T-helper 9 cell (primary cell): ENCODE results near the gene MAN1A2.

ENCODE experiments used
- DNase-seq: peaks from one replicate; pipeline ENCODE4 v3.0.0-alpha.2; 2020

The MAN1A2 gene

DNA sequence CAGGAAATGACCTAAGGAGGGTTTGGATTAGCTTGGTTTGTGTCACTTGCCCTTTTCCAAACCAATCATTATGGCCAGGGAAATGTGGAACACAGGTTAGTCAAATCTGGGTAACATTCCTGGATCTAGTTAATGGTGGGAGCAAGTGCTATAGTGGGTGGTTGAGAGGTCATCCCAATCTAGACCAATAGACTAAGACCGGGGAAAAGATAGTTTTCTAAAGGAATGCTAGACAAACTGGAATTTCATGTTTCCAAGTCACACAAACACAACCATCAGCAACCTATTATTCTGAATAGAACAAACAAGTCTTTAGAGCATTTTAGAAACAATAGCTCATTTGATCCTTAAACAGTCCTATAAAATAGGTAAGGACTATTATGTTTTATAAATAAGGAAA lies 4.3 kb upstream of the MAN1A2 start:
- DNase-seq: no peak

DNA sequence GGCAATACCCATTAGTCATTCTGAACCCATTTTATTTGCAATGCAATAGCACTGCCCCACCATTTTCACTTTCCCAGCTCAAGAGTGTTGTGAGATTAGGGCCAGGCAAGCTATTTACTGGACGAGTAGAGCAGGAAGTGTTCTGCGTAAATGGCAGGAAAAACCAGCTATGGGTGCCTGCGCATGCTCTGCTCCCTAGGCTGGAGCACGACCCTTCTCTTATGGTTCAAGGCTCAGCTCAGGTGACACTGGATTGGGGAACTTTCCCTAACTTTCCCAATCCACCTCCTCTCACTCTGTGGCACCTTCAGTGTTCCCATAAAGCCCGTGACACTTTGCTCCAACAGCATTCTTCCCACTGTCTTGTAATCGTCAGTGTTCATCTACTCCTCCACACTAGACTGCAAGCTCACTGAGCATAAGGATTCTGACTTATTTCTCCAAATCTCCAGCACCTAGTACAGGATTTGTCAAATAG lies 3.6 kb upstream of the MAN1A2 start:
- no peak for DNase-seq

DNA sequence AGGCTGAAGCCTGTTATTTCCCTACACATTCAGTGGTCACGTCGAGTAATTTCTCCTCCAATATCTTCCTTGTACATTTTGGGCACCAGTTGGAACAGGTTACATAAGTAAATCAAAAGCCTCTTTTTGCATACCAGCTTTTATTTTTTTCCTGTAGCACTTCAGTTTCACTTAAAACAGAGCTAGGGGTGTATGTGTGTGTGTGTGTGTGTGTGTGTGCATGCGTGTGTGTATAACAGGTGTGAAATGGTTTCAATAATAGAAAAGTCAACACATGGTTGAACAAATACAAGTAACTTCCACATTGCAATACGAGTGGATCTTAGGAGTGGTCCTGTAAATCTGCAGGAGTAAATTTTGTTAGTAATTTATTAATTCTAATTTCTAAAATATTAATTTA lies 3.0 kb upstream of the MAN1A2 start:
- DNase-seq: no peak

DNA sequence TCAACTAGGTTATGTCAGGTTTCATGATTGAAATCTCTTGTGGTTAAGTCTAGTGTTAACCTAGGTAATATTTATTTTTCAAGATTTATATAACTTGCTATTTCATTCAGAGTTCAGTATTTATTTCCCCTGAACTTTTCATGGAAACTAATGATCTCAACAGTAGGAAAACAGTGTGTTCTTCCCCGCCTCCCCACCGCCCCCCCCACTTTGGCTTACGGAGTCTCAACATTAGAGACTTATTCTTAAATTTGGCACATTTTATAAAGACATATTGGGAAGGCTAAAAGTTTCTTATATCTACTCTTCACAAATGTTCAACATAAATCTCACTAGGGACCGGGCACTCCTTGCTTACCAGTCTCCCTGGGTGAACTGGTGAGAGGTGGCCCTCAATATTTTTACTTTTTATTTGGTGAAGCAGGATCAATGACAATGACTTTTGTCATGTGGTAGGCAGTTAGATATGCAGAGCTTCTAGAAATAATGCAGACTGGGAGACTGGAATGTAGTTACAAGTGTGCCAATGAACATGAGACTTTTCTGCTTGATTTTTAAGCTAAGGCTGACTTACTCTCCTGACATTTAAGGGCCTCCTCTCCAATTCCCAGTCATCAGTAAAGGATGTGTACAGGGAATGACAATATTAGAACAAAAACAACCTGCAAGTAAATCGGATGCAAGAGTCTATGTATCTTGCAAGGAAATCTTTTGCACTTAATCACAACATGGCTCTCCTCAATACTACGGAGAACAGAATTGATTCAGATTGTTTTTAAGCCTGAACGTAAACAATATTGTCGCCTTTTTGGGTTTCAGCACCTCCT lies 1.7 kb upstream of the MAN1A2 start:
- no peak for DNase-seq

DNA sequence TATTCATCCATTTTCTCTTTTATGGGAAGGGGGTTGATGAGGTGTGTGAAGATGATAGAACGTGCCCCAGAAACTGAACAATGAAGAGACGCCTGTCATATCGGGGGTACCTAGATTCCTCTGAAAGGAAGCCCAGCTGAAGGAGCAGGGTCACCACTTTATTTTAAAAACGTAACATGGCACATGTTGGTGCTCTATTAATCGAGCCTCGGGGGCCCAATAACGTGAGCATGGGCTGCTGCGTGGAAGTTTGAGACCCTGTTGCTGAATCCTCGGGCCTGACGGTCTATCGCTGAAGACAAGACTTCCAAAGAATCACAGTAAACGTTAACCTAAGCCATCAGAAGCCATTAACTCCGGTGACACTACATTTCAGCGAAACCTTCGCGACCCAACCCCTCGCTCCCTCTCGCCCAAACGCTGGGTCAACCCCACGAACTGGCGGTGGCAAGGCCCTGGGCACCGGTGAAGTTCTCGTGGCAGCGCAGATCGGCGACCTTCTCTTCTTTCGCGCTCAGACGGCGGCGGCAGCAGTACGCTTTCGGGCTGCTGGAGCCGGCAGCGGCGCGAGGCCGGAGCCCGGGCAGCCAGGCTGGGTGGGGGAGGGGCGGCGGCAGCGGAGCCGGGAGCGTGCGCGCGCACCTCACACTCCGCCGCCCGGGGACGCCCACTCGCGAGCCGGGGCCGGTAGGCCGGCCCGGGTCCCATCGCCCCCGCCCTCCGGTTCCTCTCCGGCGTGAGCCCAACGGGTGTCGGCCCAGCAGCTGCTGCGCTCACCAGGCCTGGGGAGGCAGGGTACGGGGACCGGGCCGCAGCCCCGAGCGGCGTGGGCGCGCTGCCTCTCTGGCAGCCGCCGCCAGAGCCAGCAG lies 838 bp upstream of the MAN1A2 start:
- DNase-seq: peak; percentile 83

DNA sequence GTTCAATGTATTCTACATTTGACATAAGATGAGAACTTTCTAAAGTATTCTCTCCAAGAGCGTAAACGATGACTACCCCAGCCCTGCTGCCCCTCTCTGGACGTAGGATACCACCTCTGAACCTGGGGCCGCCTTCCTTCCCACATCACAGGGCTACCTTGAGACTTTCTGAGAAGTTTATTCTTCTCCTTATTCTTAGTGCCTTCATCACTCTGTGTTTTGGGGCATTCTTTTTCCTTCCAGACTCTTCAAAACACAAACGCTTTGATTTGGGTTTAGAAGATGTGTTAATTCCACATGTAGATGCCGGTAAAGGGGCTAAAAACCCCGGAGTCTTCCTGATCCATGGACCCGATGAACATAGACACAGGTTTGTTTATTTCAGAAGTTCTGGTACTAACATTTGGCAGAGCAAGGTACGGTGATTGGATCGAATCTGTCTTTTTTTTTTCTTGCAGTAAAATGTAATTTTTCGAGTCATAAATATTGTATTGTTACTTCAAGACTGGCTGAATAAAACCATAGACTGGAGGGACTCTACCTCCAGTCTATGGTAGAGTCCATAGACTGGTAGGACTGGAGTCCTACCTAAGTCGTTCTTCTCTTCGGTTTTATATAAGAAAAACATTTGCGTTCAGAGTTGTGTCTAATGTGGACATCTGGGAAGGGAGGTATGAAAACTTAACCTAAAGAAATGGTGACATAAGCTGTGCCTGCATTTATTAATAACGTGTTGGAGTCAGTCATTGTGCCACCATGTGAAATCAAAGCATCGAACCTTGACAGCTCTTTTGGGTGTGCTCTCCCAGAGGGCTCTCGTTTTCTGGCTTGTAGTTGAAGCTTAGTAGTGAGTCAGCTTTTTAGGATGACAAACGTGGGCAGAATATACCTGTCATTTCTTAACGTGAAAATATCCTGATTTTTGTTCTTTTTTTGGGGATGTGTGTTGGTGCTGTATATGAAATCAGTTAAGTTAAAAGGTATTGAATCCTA lies 1.2 kb downstream of the MAN1A2 start:
- DNase-seq: no peak

DNA sequence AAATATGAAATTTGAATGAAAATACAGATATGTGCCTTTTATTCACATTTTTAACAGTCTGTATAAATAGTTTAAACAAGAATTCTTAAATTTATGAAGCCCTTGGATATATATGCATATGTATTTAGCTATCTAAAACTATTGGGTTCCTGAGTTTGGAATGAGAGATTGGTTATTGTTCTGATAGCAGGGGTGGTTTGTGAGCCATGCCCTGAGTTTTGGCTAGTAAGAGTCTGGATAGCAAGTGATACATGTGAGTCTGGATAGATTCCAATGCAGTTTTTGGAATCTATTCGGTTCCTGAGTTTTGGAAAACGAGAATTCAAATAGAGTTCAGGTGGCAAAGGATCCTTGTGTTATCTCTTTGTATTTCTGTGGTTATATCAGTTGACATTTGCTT lies 2.8 kb downstream of the MAN1A2 start:
- DNase-seq: no peak

DNA sequence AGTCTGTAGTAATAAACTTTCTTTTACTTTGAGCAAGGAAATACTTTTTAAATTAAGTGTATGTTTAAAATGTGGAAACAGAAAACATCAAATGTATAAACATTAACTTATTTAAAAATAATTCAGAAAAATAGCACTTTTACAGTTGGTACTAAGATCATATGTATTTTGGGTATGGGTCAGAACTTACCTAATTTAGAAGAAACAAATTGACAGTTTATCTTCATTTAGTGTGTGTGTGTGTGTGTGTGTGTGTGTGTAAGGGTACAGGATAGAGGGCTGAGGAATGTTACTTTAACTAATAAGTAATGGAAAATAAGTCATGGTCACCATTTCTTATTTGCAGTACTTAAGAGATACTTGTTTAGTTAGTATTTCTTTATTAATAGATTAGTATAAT lies 3.3 kb downstream of the MAN1A2 start:
- DNase-seq: no peak

DNA sequence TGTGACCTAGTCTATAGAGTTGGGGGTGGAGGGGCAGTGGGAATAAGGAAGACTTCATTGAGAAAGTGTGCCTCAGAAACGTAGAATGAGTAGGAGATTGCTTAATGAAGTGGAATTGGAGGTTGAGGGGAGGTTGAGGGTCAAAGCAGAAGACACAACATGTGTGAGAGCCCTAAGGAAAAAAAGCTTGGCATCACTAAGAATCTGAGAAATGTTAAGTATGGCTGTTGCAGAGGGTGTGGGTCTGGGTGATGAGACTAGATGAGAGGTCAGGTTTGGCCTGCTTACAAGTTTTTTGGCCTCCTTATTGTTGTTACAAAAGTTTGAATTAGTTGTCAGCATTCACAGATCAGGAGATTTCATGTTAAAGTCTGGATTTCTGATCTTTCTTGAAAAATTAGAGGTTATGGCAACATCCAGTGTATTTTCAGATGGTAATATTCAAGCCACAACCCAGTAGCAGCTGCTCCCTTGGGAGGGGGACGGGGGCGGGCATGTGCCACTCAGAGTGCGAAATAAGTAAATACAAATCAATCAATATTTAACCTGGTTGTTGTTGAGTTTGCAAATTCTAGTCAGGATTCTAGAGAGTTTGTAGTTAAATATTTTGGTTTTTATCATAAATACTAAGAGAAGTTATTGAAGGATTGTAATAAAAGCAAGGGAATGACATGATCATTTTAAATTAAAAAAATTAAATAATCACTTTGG lies 4.3 kb downstream of the MAN1A2 start:
- no peak for DNase-seq

DNA sequence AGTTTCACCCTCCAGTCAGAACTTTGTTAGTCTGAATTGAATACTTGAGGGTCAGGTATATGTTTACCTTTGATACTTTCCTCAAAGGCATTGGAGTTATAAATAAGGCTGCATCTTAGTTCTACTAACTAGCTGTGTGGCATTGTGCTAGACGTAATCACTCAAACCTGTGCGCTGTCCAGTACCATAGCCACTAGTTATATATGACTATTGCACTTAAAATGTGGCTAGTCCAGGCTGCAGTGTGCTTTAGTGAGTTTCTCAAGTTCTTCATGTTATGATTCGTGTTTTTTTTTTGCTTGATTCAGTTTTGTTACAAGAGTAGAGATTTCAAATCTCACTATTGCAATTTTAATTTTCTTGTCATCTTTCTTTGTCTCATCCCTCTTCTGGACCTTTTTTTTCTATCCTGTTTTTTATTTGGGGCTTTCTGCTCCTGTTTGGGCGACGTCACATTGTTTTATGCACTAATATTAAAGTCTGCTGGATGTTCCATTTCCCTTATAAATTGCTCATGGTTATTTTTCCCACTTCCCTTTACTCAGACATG lies 5.7 kb downstream of the MAN1A2 start:
- DNase-seq: no peak

DNA sequence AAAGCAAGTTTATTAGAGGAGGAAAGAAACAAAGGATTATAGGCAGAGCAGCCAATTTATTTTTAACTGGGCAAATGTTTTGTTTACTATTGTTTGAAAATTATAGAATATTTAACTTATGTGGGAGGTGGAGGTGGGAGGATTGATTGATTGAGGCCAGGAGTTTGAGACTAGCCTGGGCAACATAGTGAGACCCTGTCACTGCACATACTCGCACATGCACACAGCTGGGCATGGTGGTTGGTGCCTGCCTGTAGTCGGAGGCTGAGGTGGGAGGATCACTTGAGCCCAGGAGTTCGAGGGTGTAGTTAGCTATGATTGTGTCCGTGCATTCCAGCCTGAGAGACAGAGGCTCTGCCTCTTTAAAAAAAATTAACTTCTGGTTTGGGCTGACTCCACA lies 6.7 kb downstream of the MAN1A2 start:
- DNase-seq: no peak

DNA sequence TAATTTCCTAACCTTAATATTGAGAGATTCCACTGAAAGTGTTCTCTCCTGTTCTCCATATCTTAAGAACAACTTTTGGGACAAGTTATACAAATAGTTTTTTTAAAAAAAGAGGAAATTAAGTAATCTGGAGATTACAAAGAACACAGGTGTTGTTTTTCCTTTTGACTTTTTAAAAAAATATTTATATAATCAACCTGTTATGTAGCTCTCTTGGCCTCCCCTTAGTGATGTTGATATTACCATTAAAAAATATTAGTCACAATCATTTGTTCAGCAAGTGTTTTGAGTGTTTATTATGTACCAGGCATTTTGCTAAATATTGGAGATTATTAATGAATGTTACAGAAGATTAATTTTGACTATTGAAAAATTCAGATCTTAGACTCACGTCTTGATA lies 8.1 kb downstream of the MAN1A2 start:
- no peak for DNase-seq

DNA sequence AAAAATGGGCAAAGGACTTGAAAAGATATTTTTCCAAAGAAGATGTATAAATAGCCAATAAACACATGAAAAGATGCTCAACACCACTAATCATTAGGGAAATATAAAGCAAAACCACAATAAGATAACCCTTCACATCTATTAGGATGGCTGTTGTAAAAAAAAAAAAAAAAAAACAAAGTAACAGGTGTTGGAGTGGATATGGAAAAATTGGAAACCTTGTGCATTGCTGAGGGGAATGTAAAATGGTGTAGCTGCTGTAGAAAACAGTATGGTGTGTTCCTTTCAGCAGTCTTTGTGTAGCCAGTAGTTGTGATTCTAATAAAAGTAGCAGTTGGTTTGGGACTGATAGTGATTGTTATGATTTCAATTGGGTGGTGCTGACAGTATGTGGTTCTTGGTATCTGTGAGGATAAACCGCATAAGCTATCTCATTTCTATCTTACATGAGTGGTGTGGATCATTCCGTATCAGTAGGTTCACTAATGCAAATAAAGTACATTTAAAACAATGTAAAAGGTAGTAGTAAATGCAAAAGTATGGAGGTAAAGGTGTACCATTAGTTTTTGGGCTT lies 19.9 kb downstream of the MAN1A2 start:
- DNase-seq: no peak

DNA sequence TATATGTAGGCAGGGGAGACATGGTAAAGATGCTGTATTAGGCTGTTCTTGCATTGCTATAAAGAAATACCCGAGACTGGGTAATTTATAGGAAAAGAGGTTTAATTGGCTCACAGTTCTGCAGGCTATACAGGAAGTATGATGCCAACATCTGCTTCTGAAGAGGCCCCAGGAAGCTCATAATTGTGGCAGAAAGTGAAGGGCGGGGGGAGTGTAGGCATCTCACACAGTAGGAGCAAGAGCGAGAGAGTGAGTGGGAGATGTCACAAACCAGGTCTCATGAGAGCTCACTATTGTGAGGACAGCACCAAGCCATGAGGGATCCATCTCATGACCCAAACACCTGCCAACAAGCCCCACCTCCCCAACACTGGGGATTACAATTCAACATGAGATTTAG lies 21.1 kb downstream of the MAN1A2 start:
- no peak for DNase-seq

DNA sequence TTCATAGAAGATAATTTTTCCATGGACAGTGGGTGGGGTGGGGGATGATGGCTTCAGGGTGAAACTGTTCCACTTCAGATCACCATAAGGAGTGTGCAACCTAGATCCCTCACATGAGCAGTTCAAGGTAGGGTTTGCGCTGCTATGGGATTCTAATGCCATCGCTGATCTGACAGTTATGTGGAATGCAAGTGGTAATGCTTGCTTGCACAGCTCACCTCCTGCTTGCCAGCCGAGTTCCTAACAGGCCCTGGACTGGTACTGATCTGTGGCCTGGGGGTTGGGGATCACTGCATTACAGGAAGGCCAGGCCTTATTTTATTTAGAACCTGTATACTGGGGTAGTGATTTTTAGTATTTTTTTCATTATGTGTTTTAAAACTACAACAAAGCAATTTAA lies 22.0 kb downstream of the MAN1A2 start:
- no peak for DNase-seq

DNA sequence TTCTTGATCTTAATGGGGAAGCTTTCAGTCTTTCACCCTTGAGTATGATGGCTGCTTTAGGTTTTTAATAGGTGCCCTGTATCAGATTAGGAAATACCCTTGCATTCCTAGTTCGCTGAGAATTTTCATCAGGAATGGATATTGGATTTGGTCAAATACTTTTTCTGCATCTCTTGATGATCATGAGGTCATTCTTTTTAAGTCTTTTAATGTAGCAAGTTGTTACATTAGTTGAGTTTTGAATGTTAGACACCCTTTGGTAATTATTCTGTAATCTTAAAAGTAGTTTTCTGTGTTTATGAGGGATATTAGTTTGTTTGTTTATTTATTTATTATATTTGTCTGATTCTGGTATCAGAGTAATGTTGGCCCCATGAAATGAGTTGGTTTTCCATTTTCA lies 22.5 kb downstream of the MAN1A2 start:
- no peak for DNase-seq

DNA sequence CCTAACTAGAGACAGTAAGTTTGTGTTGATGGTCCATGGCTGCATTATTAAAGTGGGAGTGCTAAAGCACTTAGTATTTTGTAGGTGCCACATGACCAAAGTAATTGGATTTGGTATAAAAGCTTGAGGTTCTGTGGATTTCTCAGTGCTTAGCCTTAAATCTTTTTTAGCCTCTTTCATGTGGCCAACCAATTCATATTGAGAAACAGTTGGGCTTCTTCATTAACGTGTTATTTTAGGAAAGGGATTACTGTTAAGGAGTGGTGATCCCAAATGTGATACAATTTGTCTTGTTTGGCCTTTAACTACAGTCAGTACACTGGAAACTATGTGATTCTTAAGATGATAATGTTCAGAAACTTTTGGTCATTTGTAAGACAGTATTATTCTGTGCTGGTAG lies 25.5 kb downstream of the MAN1A2 start:
- no peak for DNase-seq

DNA sequence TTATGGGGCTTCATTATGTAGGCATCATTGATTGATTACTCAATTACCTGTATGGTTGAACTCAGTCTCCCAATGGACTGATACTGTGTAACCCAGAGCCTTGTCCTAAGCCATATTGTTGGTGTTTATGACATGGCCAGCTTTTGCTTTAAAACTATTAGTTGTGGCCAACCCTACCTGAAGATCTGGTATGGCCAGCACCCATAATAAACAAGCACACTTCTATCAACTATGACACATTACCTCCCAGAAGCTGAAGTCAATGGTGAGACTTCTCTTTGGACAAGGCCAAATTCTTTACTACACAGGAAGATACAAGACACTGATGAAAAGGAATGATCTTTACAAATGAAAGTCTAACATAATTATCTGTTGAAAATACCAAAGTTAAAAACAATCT lies 28.8 kb downstream of the MAN1A2 start:
- no peak for DNase-seq

DNA sequence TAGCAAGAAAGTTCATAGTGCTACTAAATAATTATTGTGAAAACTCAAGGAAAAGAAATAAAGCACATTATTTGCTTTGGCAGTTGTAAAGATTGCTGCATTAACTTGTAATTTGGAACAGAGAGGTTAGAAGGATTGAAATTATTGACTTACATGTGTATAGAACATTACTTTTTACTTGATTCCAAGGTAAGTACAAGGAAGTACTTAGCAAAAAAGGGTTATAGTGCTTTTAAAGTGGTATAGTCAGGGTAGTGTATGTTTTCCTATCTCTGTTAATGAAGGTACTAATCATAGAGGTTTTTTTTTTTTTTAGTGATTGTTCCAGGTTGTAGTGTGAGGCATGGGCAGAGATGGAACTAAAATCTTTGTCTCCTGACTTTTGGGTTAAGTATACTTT lies 29.4 kb downstream of the MAN1A2 start:
- no peak for DNase-seq

DNA sequence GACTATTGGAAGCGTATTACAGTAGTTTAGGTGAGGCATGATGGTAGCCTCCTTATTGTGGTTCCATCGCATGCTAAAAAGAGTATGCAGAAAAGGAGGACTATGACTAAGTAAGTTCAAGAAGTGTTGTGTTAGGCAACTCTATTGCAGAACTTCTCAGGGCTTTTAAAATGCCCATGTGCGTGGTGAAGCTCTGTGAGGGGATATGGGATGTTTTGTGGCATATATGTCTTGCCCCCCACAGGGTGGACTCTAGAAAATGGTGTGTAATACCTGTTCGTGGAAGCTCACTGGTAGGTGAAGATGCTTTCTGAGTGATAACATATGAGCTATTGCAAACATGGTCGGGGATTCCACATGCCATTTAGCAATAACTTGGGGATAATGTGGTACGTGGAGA lies 31.7 kb downstream of the MAN1A2 start:
- DNase-seq: no peak

DNA sequence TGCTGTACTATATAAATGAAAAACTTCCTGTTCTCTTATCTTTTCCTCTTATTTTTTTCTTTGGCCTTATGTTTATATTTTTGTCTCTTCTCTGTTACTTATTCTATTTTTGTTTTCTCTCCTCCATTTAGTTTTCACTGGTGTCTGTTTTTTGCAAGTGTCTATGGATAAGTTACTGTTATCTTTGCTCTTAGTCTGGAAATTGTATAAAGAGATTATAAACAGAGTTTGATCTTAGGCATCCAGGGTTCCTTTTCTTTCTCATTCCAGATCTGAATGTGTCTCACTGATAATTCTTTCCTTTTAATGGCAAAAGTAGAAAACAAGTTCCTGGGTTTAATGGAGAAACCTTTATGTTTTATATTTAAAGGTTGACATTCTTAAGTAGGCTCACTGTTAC lies 34.5 kb downstream of the MAN1A2 start:
- no peak for DNase-seq
